HepG2 (cell line): ENCODE measurements around the gene TDRD9. TPM values are rescaled to one million over a fixed set of nuclear protein-coding genes. Genes with fewer than 3 reads are reported as not detected.

Source experiments
- AGO1 ChIP-seq: fragments of 200-400 bp; formaldehyde crosslinking; IDR thresholded peaks from 2 replicates; pipeline ENCODE4 v1.6.1; 2017; ENCODE audit warnings: mild to moderate bottlenecking, low read depth, low read length, moderate library complexity; ENCODE audit not compliant: poor library complexity, severe bottlenecking
- HIC2 ChIP-seq: sonication (generic); formaldehyde crosslinking; IDR thresholded peaks from 2 replicates; pipeline ENCODE4 v1.9.0; 2022; ENCODE audit warnings: low read depth, missing genetic modification reagents
- HNF4G ChIP-seq, 2 experiments: sonication (generic) in 1 of 2; formaldehyde crosslinking in 1 of 2; IDR thresholded peaks; 2 replicates each; pipeline versions ENCODE4 v1.4.0 to v1.6.1; 2011 to 2020; ENCODE audit warnings: borderline replicate concordance in 2 of 2, low read depth in 2 of 2, mild to moderate bottlenecking in 2 of 2, low read length in 1 of 2, missing genetic modification reagents in 1 of 2, moderate library complexity in 1 of 2
- KAT2B ChIP-seq: fragments of 150-350 bp; IDR thresholded peaks from 2 replicates; pipeline ENCODE4 v1.6.1; 2014; ENCODE audit warnings: low read depth, low read length, borderline replicate concordance
- KDM1A ChIP-seq: IDR thresholded peaks from 2 replicates; pipeline ENCODE4 v1.6.1; 2016; ENCODE audit warnings: missing compliant biosample characterization
- MAX ChIP-seq: IDR thresholded peaks from 2 replicates; pipeline ENCODE4 v1.6.1; 2012; ENCODE audit warnings: inconsistent platforms
- MTA3 ChIP-seq: sonication (generic); formaldehyde crosslinking; IDR thresholded peaks from 2 replicates; pipeline ENCODE4 v1.4.0; 2020; ENCODE audit warnings: missing genetic modification reagents
- NFATC3 ChIP-seq: sonication (generic); formaldehyde crosslinking; IDR thresholded peaks from 2 replicates; pipeline ENCODE4 v1.5.1; 2020; ENCODE audit warnings: mild to moderate bottlenecking, missing genetic modification reagents
- POLR2A ChIP-seq, 2 experiments: IDR thresholded peaks; 2 replicates each; pipeline ENCODE4 v1.6.1; 2011; ENCODE audit warnings: low read depth in 2 of 2, low read length in 2 of 2, mild to moderate bottlenecking in 1 of 2, moderate library complexity in 1 of 2; ENCODE audit not compliant: insufficient read depth in 1 of 2
- WIZ ChIP-seq: sonication (generic); formaldehyde crosslinking; IDR thresholded peaks from 2 replicates; pipeline ENCODE4 v1.5.1; 2020; ENCODE audit warnings: mild to moderate bottlenecking, missing genetic modification reagents
- YEATS4 ChIP-seq: sonication (generic); formaldehyde crosslinking; IDR thresholded peaks from 2 replicates; pipeline ENCODE4 v1.4.0; 2020; ENCODE audit warnings: missing genetic modification reagents, borderline replicate concordance
- ZBTB44 ChIP-seq: sonication (generic); formaldehyde crosslinking; IDR thresholded peaks from 2 replicates; pipeline ENCODE4 v1.4.0; 2020; ENCODE audit warnings: missing genetic modification reagents
- ZNF121 ChIP-seq: sonication (generic); formaldehyde crosslinking; IDR thresholded peaks from 2 replicates; pipeline ENCODE4 v1.5.0; 2020; ENCODE audit warnings: mild to moderate bottlenecking, missing genetic modification reagents
- ZNF251 ChIP-seq: sonication (generic); formaldehyde crosslinking; IDR thresholded peaks from 2 replicates; pipeline ENCODE4 v1.9.0; 2021; ENCODE audit warnings: mild to moderate bottlenecking, missing genetic modification reagents
- ZNF576 ChIP-seq: sonication (generic); formaldehyde crosslinking; IDR thresholded peaks from 2 replicates; pipeline ENCODE4 v1.4.0; 2020; ENCODE audit warnings: mild to moderate bottlenecking, missing genetic modification reagents
- ZNF615 ChIP-seq: sonication (generic); formaldehyde crosslinking; IDR thresholded peaks from 2 replicates; pipeline ENCODE4 v1.5.0; 2020; ENCODE audit warnings: mild to moderate bottlenecking, missing genetic modification reagents, borderline replicate concordance
- ZNF709 ChIP-seq: sonication (generic); formaldehyde crosslinking; IDR thresholded peaks from 2 replicates; pipeline ENCODE4 v1.5.0; 2020; ENCODE audit warnings: mild to moderate bottlenecking, missing genetic modification reagents
- polyA plus RNA-seq, 8 experiments: library from polyadenylated mRNA; depleted of rRNA in 3 of 8; stranded (reverse) in 7 of 8; unstranded in 1 of 8; fragments of >200 nt; fragmentation: Illumina TruSeq in 4 of 8; extraction: Trizol in 4 of 8; gene quantifications; 2 replicates each; pipeline versions ENCODE4 v1.2.1 to v1.2.3, GENCODE V29; 2011 to 2016; ENCODE audit warnings: low read depth in 4 of 8, missing spikeins in 1 of 8, mixed read lengths in 1 of 8; ENCODE audit not compliant: insufficient read depth in 1 of 8
- total RNA-seq, 5 experiments: library from RNA; depleted of rRNA; stranded (reverse); fragments of >200 nt; fragmentation: Illumina TruSeq; extraction: Trizol; gene quantifications; 2 replicates each; pipeline ENCODE4 v1.2.3, GENCODE V29; 2016; ENCODE audit warnings: low read depth in 1 of 5
- TF ChIP-seq, protein P1 (sequence below): fragments of 450-650 bp; IDR thresholded peaks from 2 replicates; pipeline ENCODE4 v1.6.1; 2017; ENCODE audit warnings: mild to moderate bottlenecking
- TF ChIP-seq, protein P2 (sequence below): sonication (generic); formaldehyde crosslinking; conservative IDR thresholded peaks from 2 replicates; pipeline ENCODE4 v1.8.1; 2023; ENCODE audit warnings: missing genetic modification reagents

Gene TDRD9
- total and polyA plus RNA-seq, 2 of the 13 experiments (the other 11 are each of a cell fraction or from before 2014, with no cell fraction given): not detected

GRCh38 chr14:103889313-103890051 lies 38.8 kb upstream of the TDRD9 start (continued):
- TF ChIP-seq ZNF576 (CRISPR knock-in tag) (no peak), ZNF709 (CRISPR knock-in tag) (no peak), AGO1 (no peak), KDM1A (CRISPR knock-in tag) (no peak), HIC2 (CRISPR knock-in tag) (peak; percentile 59; the same call in 1 of the 2 replicates), WIZ (CRISPR knock-in tag) (no peak), ZBTB44 (CRISPR knock-in tag) (no peak), HNF4G (IDR thresholded peaks at IDR 0.05; ENCODE audit: borderline replicate concordance, low read depth, low read length) (no peak), HNF4G (CRISPR knock-in tag; IDR thresholded peaks at IDR 0.05; ENCODE audit: borderline replicate concordance, low read depth) (0 out of 2 replicates have a peak, but pooled peaks have one; percentile 15), NFATC3 (CRISPR knock-in tag) (no peak), YEATS4 (CRISPR knock-in tag) (peak; percentile 45; the same call in 1 of the 2 replicates), ZNF615 (no peak), MAX (peak; percentile 86), POLR2A (IDR thresholded peaks at IDR 0.05; ENCODE audit: insufficient read depth in 1 of 2, low read depth in 2 of 2, low read length in 2 of 2) (peak in 1 of 2 experiments; percentile 69; a peak in 2 of 4 replicates), ZNF251 (0 out of 2 replicates have a peak, but pooled peaks have one; percentile 59), ZNF121 (CRISPR knock-in tag) (no peak), KAT2B (no peak), MTA3 (no peak)
- TF ChIP-seq, protein P1, sequence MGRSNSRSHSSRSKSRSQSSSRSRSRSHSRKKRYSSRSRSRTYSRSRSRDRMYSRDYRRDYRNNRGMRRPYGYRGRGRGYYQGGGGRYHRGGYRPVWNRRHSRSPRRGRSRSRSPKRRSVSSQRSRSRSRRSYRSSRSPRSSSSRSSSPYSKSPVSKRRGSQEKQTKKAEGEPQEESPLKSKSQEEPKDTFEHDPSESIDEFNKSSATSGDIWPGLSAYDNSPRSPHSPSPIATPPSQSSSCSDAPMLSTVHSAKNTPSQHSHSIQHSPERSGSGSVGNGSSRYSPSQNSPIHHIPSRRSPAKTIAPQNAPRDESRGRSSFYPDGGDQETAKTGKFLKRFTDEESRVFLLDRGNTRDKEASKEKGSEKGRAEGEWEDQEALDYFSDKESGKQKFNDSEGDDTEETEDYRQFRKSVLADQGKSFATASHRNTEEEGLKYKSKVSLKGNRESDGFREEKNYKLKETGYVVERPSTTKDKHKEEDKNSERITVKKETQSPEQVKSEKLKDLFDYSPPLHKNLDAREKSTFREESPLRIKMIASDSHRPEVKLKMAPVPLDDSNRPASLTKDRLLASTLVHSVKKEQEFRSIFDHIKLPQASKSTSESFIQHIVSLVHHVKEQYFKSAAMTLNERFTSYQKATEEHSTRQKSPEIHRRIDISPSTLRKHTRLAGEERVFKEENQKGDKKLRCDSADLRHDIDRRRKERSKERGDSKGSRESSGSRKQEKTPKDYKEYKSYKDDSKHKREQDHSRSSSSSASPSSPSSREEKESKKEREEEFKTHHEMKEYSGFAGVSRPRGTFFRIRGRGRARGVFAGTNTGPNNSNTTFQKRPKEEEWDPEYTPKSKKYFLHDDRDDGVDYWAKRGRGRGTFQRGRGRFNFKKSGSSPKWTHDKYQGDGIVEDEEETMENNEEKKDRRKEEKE: no peak
- TF ChIP-seq, protein P2, sequence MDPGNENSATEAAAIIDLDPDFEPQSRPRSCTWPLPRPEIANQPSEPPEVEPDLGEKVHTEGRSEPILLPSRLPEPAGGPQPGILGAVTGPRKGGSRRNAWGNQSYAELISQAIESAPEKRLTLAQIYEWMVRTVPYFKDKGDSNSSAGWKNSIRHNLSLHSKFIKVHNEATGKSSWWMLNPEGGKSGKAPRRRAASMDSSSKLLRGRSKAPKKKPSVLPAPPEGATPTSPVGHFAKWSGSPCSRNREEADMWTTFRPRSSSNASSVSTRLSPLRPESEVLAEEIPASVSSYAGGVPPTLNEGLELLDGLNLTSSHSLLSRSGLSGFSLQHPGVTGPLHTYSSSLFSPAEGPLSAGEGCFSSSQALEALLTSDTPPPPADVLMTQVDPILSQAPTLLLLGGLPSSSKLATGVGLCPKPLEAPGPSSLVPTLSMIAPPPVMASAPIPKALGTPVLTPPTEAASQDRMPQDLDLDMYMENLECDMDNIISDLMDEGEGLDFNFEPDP (CRISPR knock-in tag): 0 out of 2 replicates have a peak, but pooled peaks have one; percentile 49
